HG02678 (cell line): ENCODE results near the gene CIROP.

Experiments used
- ATAC-seq: cut with Tn5 transposase; IDR thresholded peaks from one replicate; pipeline ENCODE4 v1.9.1; 2021; ENCODE audit warnings: mild to moderate bottlenecking, moderate library complexity; ENCODE audit not compliant: unreplicated experiment

The CIROP gene

GRCh38 chr14:23054000-23054811 lies 50.6 kb downstream of the CIROP start:
- ATAC-seq: no peak

- no peak for ATAC-seq
Measured at GRCh38 chr14:23053426-23053825, 51.4 kb downstream of the CIROP start.

GRCh38 chr14:23052671-23053070 lies 52.1 kb downstream of the CIROP start:
- no peak for ATAC-seq

- no peak for ATAC-seq
Measured at GRCh38 chr14:23052182-23052623, 52.6 kb downstream of the CIROP start.

GRCh38 chr14:23051141-23052057 lies 53.4 kb downstream of the CIROP start:
- no peak for ATAC-seq
